HS-5 (cell line): ENCODE results near the gene USP9X.
A peak's percentile ranks its signal among the peaks of the same experiment; 100 is the strongest.
"Not testable (repeated sequence)": the region's sequence is repeated elsewhere in the genome, so short reads cannot be mapped to it uniquely, and the experiment has no call there.

Source experiments
- DNase-seq: peaks from one replicate; pipeline ENCODE4 v3.0.0-alpha.2; 2012; ENCODE audit warnings: low read depth

Gene USP9X

GRCh38 chrX:41127477-41128192 lies 42.4 kb downstream of the USP9X start:
- no peak for DNase-seq

GRCh38 chrX:41128955-41129354 lies 43.7 kb downstream of the USP9X start:
- DNase-seq, result no peak

- DNase-seq, result no peak
Measured at GRCh38 chrX:41131766-41132165, 46.5 kb downstream of the USP9X start.

GRCh38 chrX:41133551-41133950 lies 48.3 kb downstream of the USP9X start:
- no peak for DNase-seq

- DNase-seq, result no peak
Measured at GRCh38 chrX:41137589-41137988, 52.3 kb downstream of the USP9X start.

GRCh38 chrX:41142130-41142910 lies 57.1 kb downstream of the USP9X start:
- no peak for DNase-seq

- DNase-seq, result no peak
Measured at GRCh38 chrX:41144873-41145272, 59.6 kb downstream of the USP9X start.

GRCh38 chrX:41145920-41146608 lies 60.8 kb downstream of the USP9X start:
- peak; percentile 60 for DNase-seq

GRCh38 chrX:41148553-41148952 lies 63.3 kb downstream of the USP9X start:
- peak; percentile 25 for DNase-seq

- DNase-seq, result no peak
Measured at GRCh38 chrX:41150043-41150442, 64.8 kb downstream of the USP9X start.

GRCh38 chrX:41151726-41152125 lies 66.5 kb downstream of the USP9X start:
- not testable (repeated sequence) for DNase-seq

- DNase-seq, result no peak
Measured at GRCh38 chrX:41152221-41152620, 67.0 kb downstream of the USP9X start.

- DNase-seq, result no peak
Measured at GRCh38 chrX:41153448-41153847, 68.2 kb downstream of the USP9X start.

GRCh38 chrX:41153957-41154356 lies 68.7 kb downstream of the USP9X start:
- DNase-seq, result no peak

- no peak for DNase-seq
Measured at GRCh38 chrX:41164449-41164848, 79.2 kb downstream of the USP9X start.

- DNase-seq, result no peak
Measured at GRCh38 chrX:41167888-41168287, 82.6 kb downstream of the USP9X start.

- no peak for DNase-seq
Measured at GRCh38 chrX:41176263-41176662, 91.0 kb downstream of the USP9X start.

GRCh38 chrX:41177297-41177696 lies 92.1 kb downstream of the USP9X start:
- DNase-seq, result no peak

- DNase-seq, result no peak
Measured at GRCh38 chrX:41178201-41178600, 93.0 kb downstream of the USP9X start.

- DNase-seq, result no peak
Measured at GRCh38 chrX:41180194-41180908, 95.1 kb downstream of the USP9X start.

- DNase-seq, result no peak
Measured at GRCh38 chrX:41184312-41184711, 99.1 kb downstream of the USP9X start.

GRCh38 chrX:41186946-41187345 lies 101.7 kb downstream of the USP9X start:
- not testable (repeated sequence) for DNase-seq
